ENCODE results near the gene DIPK1B.

Gene DIPK1B

DNA sequence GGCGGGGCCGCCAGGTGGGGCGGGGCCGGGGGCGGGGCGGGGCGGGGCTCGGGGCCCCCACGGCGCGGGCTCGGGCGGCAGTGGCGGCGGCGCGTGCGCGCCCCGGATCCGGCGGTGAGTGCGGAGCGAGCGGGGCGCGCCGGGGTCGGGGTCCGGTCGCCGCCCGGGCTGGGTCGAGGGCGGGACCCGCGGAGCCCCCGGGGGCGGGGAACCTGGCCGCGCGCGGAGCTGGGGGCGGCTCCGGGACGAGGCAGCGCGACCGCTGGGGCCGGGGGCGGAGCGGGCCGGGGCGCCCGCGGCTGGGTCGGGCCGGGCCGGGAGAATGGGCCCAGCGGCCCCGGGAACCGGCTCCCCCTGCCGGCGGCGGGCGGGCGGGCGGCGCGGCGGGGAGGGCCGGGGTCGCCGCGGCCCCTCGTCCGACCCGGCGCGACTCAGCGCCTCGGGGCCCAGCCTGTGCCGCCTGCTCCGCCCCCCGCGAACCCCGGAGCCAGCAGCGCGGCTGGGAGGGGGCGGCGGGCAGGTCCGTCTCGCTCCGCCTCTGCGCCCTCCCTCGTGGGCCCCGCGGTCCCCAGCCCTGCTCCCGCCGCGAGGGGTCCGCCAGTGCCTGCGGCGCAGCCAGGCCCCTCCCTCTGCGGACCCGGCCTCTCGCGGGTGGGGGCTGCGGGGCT is 46.5 kb upstream of the DIPK1B start:
- peak overlapping the region; percentile 53 for H3K9ac ChIP-seq (ENCODE audit: low read length)

DNA sequence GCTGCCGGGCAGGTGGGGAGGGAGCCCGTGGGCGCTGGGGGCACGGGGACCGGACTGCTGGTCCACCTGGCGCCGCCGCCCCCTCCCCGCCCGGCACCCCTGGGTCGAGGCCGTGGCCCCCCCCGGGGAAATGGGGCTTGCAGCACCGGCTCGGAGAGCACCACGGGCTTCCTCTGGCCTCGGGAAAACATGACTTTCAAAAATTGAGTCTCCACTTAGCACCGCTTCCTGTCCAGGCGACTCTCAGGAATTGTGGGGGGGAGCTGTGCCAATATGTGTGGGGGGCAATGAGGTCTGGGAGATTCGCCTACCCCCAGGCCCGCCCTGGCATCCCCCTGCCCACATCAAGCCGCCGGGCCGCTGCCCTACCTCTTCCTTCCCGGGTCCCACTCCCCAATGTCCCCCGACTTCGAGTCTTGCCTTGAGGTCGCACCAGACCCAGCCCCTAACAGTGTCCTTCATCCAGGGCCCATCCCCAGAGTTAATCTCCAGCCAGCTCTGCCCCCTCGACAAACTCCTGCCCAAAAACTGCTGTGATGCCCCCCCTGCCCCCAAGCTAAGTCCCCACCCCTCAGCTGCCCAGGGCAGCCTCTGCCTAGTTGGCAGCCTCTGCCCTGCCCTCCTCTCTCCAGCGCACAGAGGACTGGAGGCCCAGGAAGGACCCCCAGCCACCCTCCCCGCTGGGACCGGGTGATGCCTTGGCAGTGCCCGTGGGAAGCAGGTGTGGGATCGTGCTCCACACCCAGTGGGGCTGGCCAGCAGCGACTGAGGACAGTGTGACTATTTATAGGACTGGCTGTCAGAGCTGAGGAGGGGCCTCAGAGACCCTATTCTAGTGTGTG is 45.8 kb upstream of the DIPK1B start:
- no peak overlapping the region for H3K4me3 ChIP-seq (ENCODE audit: low read length)
- no CpG with 5 or more reads among the region's 35 CpGs for WGBS (ENCODE audit: extremely low coverage, insufficient coverage, low lambda C conversion rate)
- H2BK5ac ChIP-seq (ENCODE audit: low read length): no peak overlapping the region

More for the DNA sequence above, 46.5 kb upstream of the DIPK1B start:
- Histone ChIP-seq H2BK5ac (ENCODE audit: low read length) (no peak overlapping the region), H2AK5ac (ENCODE audit: low read length) (no peak overlapping the region), H4K8ac (ENCODE audit: low read depth, low read length) (no peak overlapping the region), H3K56ac (ENCODE audit: low read length) (peak overlapping the region; percentile 79), H2BK15ac (replicated peaks; ENCODE audit: low read depth) (no peak overlapping the region), H3K23ac (ENCODE audit: low read length) (no peak overlapping the region), H3K4me1 (ENCODE audit: control insufficient read depth, low read depth, low read length) (no peaks in the 10 kb centered on the region), H3K27ac (ENCODE audit: low read depth, low read length) (no peak overlapping the region), H3K4me3 (ENCODE audit: low read length) (no peak overlapping the region), H3K18ac (ENCODE audit: low read length) (no peak overlapping the region), H3K27me3 (ENCODE audit: insufficient read depth, low read length, poor library complexity) (no peaks in the 10 kb centered on the region), H4K5ac (ENCODE audit: low read length) (no peak overlapping the region), H3K36me3 (ENCODE audit: control insufficient read depth, insufficient read depth, low read length) (no peaks in the 10 kb centered on the region), H3K4me2 (ENCODE audit: low read length) (peak overlapping the region; percentile 40), H2BK120ac (ENCODE audit: low read depth, low read length) (no peak overlapping the region), H3K4ac (ENCODE audit: low read depth, low read length) (no peak overlapping the region), H3K79me1 (ENCODE audit: low read length) (no peaks in the 10 kb centered on the region), H3K79me2 (ENCODE audit: control insufficient read depth, insufficient read depth, low read length) (no peaks in the 10 kb centered on the region)
- DNase-seq: no peak
- WGBS (ENCODE audit: extremely low coverage, insufficient coverage, low lambda C conversion rate): no CpG with 5 or more reads among the region's 109 CpGs

DNA sequence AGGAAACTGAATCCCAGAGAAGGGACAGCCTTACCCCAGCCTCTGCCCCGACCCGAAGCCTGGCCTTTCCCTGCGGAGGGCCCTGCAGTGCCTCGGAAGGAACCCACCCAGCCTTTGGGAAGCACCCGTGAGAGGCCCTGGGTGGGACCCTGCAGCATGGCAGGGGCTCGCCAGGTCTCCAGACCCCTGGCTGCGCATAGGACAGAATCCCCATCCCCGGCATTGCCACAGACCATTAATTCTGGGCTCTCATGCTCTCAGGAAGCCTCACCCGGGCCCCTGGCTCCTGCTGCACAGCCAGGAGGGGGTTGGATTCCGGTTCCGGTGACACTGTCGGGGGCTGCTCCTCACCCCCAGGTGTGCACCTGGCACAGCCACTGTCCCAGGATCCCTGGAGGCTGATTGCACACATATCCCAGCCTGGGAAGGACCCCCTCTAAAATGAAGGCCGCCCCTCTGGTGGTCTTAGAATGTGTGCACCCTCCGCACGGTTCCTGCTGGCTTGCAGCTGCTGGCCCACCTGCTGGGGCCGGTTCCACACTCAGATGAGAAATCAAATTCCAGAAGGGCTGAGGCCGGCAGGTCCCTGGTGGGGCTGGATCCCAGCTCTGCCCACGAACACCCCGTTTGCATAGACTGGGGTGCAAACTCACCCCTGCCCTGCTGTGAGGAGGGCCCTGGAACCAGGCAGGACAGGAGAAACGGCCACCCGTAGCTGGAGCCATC is 45.0 kb upstream of the DIPK1B start:
- Histone ChIP-seq H4K8ac (ENCODE audit: low read depth, low read length) (no peak overlapping the region), H3K4me1 (ENCODE audit: control insufficient read depth, low read depth, low read length) (no peaks in the 10 kb centered on the region), H2BK15ac (replicated peaks; ENCODE audit: low read depth) (no peak overlapping the region), H3K27me3 (ENCODE audit: insufficient read depth, low read length, poor library complexity) (no peaks in the 10 kb centered on the region), H4K5ac (ENCODE audit: low read length) (no peak overlapping the region), H2AK5ac (ENCODE audit: low read length) (no peak overlapping the region), H2BK5ac (ENCODE audit: low read length) (no peak overlapping the region), H3K23ac (ENCODE audit: low read length) (no peak overlapping the region), H3K79me2 (ENCODE audit: control insufficient read depth, insufficient read depth, low read length) (no peaks in the 10 kb centered on the region), H3K9ac (ENCODE audit: low read length) (no peak overlapping the region), H3K4ac (ENCODE audit: low read depth, low read length) (no peak overlapping the region), H3K4me3 (ENCODE audit: low read length) (no peak overlapping the region), H3K56ac (ENCODE audit: low read length) (no peak overlapping the region), H2BK120ac (ENCODE audit: low read depth, low read length) (no peak overlapping the region), H3K79me1 (ENCODE audit: low read length) (no peaks in the 10 kb centered on the region), H3K27ac (ENCODE audit: low read depth, low read length) (no peak overlapping the region), H3K18ac (ENCODE audit: low read length) (no peak overlapping the region), H3K4me2 (ENCODE audit: low read length) (no peak overlapping the region), H3K36me3 (ENCODE audit: control insufficient read depth, insufficient read depth, low read length) (no peaks in the 10 kb centered on the region)
- WGBS (ENCODE audit: extremely low coverage, insufficient coverage, low lambda C conversion rate): no CpG with 5 or more reads among the region's 21 CpGs
- no peak for DNase-seq

More for the DNA sequence above, 45.8 kb upstream of the DIPK1B start:
- H3K27ac ChIP-seq (ENCODE audit: low read depth, low read length): no peak overlapping the region
- H4K8ac ChIP-seq (ENCODE audit: low read depth, low read length): no peak overlapping the region
- H3K4me1 ChIP-seq (ENCODE audit: control insufficient read depth, low read depth, low read length): no peaks in the 10 kb centered on the region
- no peak overlapping the region for H3K4me2 ChIP-seq (ENCODE audit: low read length)
- DNase-seq: no peak
- no peak overlapping the region for H3K18ac ChIP-seq (ENCODE audit: low read length)
- H3K79me1 ChIP-seq (ENCODE audit: low read length): no peaks in the 10 kb centered on the region
- no peaks in the 10 kb centered on the region for H3K79me2 ChIP-seq (ENCODE audit: control insufficient read depth, insufficient read depth, low read length)
- no peak overlapping the region for H3K4ac ChIP-seq (ENCODE audit: low read depth, low read length)
- no peaks in the 10 kb centered on the region for H3K27me3 ChIP-seq (ENCODE audit: insufficient read depth, low read length, poor library complexity)
- H2BK15ac ChIP-seq (replicated peaks; ENCODE audit: low read depth): no peak overlapping the region
- no peak overlapping the region for H3K9ac ChIP-seq (ENCODE audit: low read length)
- no peak overlapping the region for H3K23ac ChIP-seq (ENCODE audit: low read length)
- H2BK120ac ChIP-seq (ENCODE audit: low read depth, low read length): no peak overlapping the region
- no peak overlapping the region for H2AK5ac ChIP-seq (ENCODE audit: low read length)
- no peaks in the 10 kb centered on the region for H3K36me3 ChIP-seq (ENCODE audit: control insufficient read depth, insufficient read depth, low read length)
- H3K56ac ChIP-seq (ENCODE audit: low read length): peak overlapping the region; percentile 79
- no peak overlapping the region for H4K5ac ChIP-seq (ENCODE audit: low read length)

DNA sequence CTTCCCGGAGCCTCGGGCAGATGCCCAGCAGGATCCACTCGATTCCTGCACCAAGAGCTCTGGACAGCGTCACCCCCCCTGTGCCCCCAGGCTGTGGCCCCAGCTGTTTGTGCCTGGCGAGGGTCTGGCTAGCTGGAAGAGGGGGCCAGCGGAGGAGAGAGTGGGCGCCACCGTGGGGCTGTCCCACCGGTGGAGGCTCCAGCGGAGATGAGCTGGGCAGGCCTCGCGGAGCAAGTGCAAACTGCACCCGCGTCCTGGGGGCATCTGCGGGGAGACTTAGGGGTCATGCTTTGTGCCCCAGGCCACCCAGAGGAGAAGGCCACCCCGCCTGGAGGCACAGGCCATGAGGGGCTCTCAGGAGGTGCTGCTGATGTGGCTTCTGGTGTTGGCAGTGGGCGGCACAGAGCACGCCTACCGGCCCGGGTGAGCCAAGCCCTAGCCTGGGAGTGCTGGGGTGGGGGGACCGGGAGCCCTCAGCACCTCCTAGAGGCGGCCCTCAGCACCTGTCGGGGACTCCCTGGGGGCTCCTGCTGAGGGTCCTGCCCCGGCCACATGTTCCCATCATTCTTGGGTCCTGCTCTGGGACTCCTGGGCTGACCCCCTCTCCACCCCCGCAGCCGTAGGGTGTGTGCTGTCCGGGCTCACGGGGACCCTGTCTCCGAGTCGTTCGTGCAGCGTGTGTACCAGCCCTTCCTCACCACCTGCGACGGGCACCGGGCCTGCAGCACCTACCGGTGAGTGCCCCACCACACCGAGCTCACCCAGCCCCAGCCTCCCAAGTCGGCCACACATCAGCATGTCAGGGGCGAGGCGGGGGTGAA is 44.2 kb upstream of the DIPK1B start:
- Histone ChIP-seq H3K4me2 (ENCODE audit: low read length) (no peak overlapping the region), H3K36me3 (ENCODE audit: control insufficient read depth, insufficient read depth, low read length) (no peaks in the 10 kb centered on the region), H3K27ac (ENCODE audit: low read depth, low read length) (no peak overlapping the region), H2BK120ac (ENCODE audit: low read depth, low read length) (no peak overlapping the region), H2BK15ac (replicated peaks; ENCODE audit: low read depth) (no peak overlapping the region), H3K79me1 (ENCODE audit: low read length) (no peaks in the 10 kb centered on the region), H3K27me3 (ENCODE audit: insufficient read depth, low read length, poor library complexity) (no peaks in the 10 kb centered on the region), H3K4me3 (ENCODE audit: low read length) (no peak overlapping the region), H4K5ac (ENCODE audit: low read length) (no peak overlapping the region), H4K8ac (ENCODE audit: low read depth, low read length) (no peak overlapping the region), H3K4ac (ENCODE audit: low read depth, low read length) (no peak overlapping the region), H3K23ac (ENCODE audit: low read length) (no peak overlapping the region), H3K4me1 (ENCODE audit: control insufficient read depth, low read depth, low read length) (no peaks in the 10 kb centered on the region), H3K79me2 (ENCODE audit: control insufficient read depth, insufficient read depth, low read length) (no peaks in the 10 kb centered on the region), H2AK5ac (ENCODE audit: low read length) (no peak overlapping the region), H3K18ac (ENCODE audit: low read length) (no peak overlapping the region), H3K9ac (ENCODE audit: low read length) (no peak overlapping the region), H2BK5ac (ENCODE audit: low read length) (no peak overlapping the region), H3K56ac (ENCODE audit: low read length) (no peak overlapping the region)
- DNase-seq: no peak
- no CpG with 5 or more reads among the region's 40 CpGs for WGBS (ENCODE audit: extremely low coverage, insufficient coverage, low lambda C conversion rate)

DNA sequence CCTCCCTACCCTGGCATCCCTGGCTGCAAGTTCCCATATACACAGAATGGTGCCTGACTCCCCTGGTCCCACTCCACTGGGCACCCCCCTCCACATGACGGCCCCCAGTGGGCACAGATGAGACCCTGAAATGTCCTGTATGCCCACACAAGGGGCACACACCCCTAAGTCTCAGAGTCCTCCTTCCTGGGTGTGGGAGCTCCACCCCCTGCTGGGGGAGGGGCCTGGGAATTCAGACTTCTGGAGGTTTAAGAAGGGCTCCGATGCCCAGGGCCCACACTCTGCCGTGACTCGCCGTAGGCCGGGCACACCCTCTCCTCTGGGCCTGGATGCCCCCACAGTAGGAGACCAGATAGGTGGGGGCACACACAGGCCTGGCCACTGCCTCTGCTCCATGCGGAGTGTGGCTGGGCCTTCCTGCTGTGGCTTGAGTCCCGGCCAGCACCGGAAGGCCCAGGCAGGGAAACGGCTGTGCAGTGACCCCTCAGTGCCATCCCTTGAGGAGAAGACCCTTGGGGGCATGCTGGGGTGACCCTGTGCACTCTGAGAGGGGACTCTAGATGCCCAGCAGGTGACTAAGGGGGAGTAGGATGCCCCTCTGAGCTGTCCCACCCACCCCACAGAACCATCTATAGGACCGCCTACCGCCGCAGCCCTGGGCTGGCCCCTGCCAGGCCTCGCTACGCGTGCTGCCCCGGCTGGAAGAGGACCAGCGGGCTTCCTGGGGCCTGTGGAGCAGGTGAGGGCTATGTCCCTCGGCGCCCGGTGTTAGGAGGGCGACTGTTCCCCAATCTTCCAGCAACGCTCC is 43.2 kb upstream of the DIPK1B start:
- Histone ChIP-seq H3K27ac (ENCODE audit: low read depth, low read length) (no peak overlapping the region), H3K4me2 (ENCODE audit: low read length) (no peak overlapping the region)

More for the DNA sequence above, 43.2 kb upstream of the DIPK1B start:
- H3K4me1 ChIP-seq (ENCODE audit: control insufficient read depth, low read depth, low read length): no peaks in the 10 kb centered on the region
- no peaks in the 10 kb centered on the region for H3K36me3 ChIP-seq (ENCODE audit: control insufficient read depth, insufficient read depth, low read length)
- WGBS (ENCODE audit: extremely low coverage, insufficient coverage, low lambda C conversion rate): no CpG with 5 or more reads among the region's 23 CpGs
- no peaks in the 10 kb centered on the region for H3K79me2 ChIP-seq (ENCODE audit: control insufficient read depth, insufficient read depth, low read length)
- H2BK5ac ChIP-seq (ENCODE audit: low read length): no peak overlapping the region
- H3K9ac ChIP-seq (ENCODE audit: low read length): no peak overlapping the region
- no peak overlapping the region for H2BK15ac ChIP-seq (replicated peaks; ENCODE audit: low read depth)
- H3K18ac ChIP-seq (ENCODE audit: low read length): no peak overlapping the region
- no peak overlapping the region for H3K4me3 ChIP-seq (ENCODE audit: low read length)
- no peak overlapping the region for H4K8ac ChIP-seq (ENCODE audit: low read depth, low read length)
- H3K23ac ChIP-seq (ENCODE audit: low read length): no peak overlapping the region
- H2BK120ac ChIP-seq (ENCODE audit: low read depth, low read length): no peak overlapping the region
- H4K5ac ChIP-seq (ENCODE audit: low read length): no peak overlapping the region
- no peak overlapping the region for H3K4ac ChIP-seq (ENCODE audit: low read depth, low read length)
- no peaks in the 10 kb centered on the region for H3K79me1 ChIP-seq (ENCODE audit: low read length)
- no peak overlapping the region for H2AK5ac ChIP-seq (ENCODE audit: low read length)
- H3K27me3 ChIP-seq (ENCODE audit: insufficient read depth, low read length, poor library complexity): no peaks in the 10 kb centered on the region
- no peak overlapping the region for H3K56ac ChIP-seq (ENCODE audit: low read length)
- DNase-seq: no peak

All from mesendoderm (in vitro differentiated cells).